Kidney epithelial cell (primary cell): Measurements from ENCODE around the gene ENAH. TPM values are rescaled to one million over a fixed set of nuclear protein-coding genes. Genes with fewer than 3 reads are reported as not detected.

Source experiments
- DNase-seq: peaks from one replicate; pipeline ENCODE4 v3.0.0-alpha.2; 2010; ENCODE audit warnings: low read depth
- H3K27me3 ChIP-seq: 2 replicates; pipeline ENCODE4 v1.6.0; 2011; ENCODE audit warnings: low read length; ENCODE audit not compliant: control insufficient read depth, insufficient read depth
- H3K36me3 ChIP-seq: 2 replicates; pipeline ENCODE4 v1.5.1; 2011; ENCODE audit warnings: low read length; ENCODE audit not compliant: control insufficient read depth, insufficient read depth
- H3K4me3 ChIP-seq: 2 replicates; pipeline ENCODE4 v1.5.1; 2011; ENCODE audit warnings: low read depth, mild to moderate bottlenecking, control low read depth, low read length
- CTCF ChIP-seq: IDR thresholded peaks from 2 replicates; pipeline ENCODE4 v1.5.1; 2011; ENCODE audit warnings: mild to moderate bottlenecking, moderate library complexity, low read length, control low read depth, inconsistent platforms; ENCODE audit not compliant: insufficient read depth, poor library complexity, severe bottlenecking
- total RNA-seq: library from RNA; depleted of rRNA; stranded (reverse); fragments of >200 nt; gene quantifications from 2 replicates; pipeline ENCODE4 v1.2.3, GENCODE V29; 2015

Gene ENAH
- total RNA-seq, 1 donor from 2014 or later, result 95.8 TPM

- no peaks in the 10 kb centered on the region for H3K27me3 ChIP-seq
- H3K36me3 ChIP-seq, result no peaks in the 10 kb centered on the region
- no peak for DNase-seq
- H3K4me3 ChIP-seq, result no peak overlapping the region
- TF ChIP-seq CTCF, result no peak
Observed at GRCh38 chr1:225668222-225668621, 15.3 kb upstream of the ENAH start.

GRCh38 chr1:225667362-225667761 lies 14.4 kb upstream of the ENAH start:
- Histone ChIP-seq H3K27me3 (no peaks in the 10 kb centered on the region), H3K36me3 (no peaks in the 10 kb centered on the region), H3K4me3 (no peak overlapping the region)
- TF ChIP-seq CTCF, result no peak
- no peak for DNase-seq

- H3K27me3 ChIP-seq, result no peaks in the 10 kb centered on the region
- H3K4me3 ChIP-seq, result no peak overlapping the region
- DNase-seq, result no peak
- no peaks in the 10 kb centered on the region for H3K36me3 ChIP-seq
- TF ChIP-seq CTCF, result no peak
Observed at GRCh38 chr1:225666495-225666894, 13.6 kb upstream of the ENAH start.

- H3K4me3 ChIP-seq, result no peak overlapping the region
- no peaks in the 10 kb centered on the region for H3K27me3 ChIP-seq
- DNase-seq, result no peak
- no peak for TF ChIP-seq CTCF
- H3K36me3 ChIP-seq, result no peaks in the 10 kb centered on the region
Observed at GRCh38 chr1:225664762-225665161, 11.8 kb upstream of the ENAH start.

GRCh38 chr1:225662155-225662554 lies 9.2 kb upstream of the ENAH start:
- H3K27me3 ChIP-seq, result no peaks in the 10 kb centered on the region
- no peak for TF ChIP-seq CTCF
- H3K36me3 ChIP-seq, result no peaks in the 10 kb centered on the region
- H3K4me3 ChIP-seq, result no peak overlapping the region
- no peak for DNase-seq

GRCh38 chr1:225660544-225660946 lies 7.6 kb upstream of the ENAH start:
- TF ChIP-seq CTCF, result no peak
- no peaks in the 10 kb centered on the region for H3K27me3 ChIP-seq
- no peaks in the 10 kb centered on the region for H3K36me3 ChIP-seq
- no peak overlapping the region for H3K4me3 ChIP-seq
- no peak for DNase-seq
